OCI-LY7 (cell line): ENCODE measurements around the gene NIBAN1. TPM values are rescaled to one million over a fixed set of nuclear protein-coding genes. Genes with fewer than 3 reads are reported as not detected.

ENCODE experiments used
- BruUV-seq: library from RNA; stranded (reverse); fragments of 400-500 nt; replicated peaks from 2 replicates; lab custom pipeline; 2021; lab: Mats Ljungman, UMichigan
- CTCF ChIA-PET: fragments of 300-600 bp; sonication (Branson Sonifier 250); formaldehyde crosslinking; loops from one replicate; lab custom pipeline; 2022; ENCODE audit warnings: antibody characterized with exemption; ENCODE audit not compliant: unreplicated experiment; lab: Charles Lee
- POLR2A ChIA-PET: fragments of 300-600 bp; sonication (Branson Sonifier 250); formaldehyde crosslinking; loops from one replicate; lab custom pipeline; 2022; ENCODE audit warnings: antibody characterized with exemption; lab: Charles Lee
- DNase-seq: peaks from one replicate; pipeline ENCODE4 v3.0.0-alpha.2; 2015; ENCODE audit warnings: low spot score
- H2AFZ ChIP-seq: fragments of 200-600 bp; sonication (generic), shearing (Covaris generic); 2 replicates; pipeline ENCODE4 v1.6.1; 2014; ENCODE audit warnings: mild to moderate bottlenecking, antibody characterized with exemption, low read length, moderate library complexity
- H3K27ac ChIP-seq: fragments of 200-600 bp; sonication (generic); 2 replicates; pipeline ENCODE4 v1.5.1; 2014; ENCODE audit warnings: mixed run types, low read depth, mild to moderate bottlenecking, moderate library complexity, low read length, inconsistent platforms; ENCODE audit not compliant: poor library complexity, severe bottlenecking
- H3K36me3 ChIP-seq: fragments of 200-600 bp; sonication (generic); 2 replicates; pipeline ENCODE4 v1.6.1; 2014; ENCODE audit warnings: mild to moderate bottlenecking, antibody characterized with exemption, low read length, moderate library complexity, mixed read lengths; ENCODE audit not compliant: insufficient read depth
- H3K4me1 ChIP-seq: fragments of 200-600 bp; sonication (generic); 2 replicates; pipeline ENCODE4 v1.5.1; 2014; ENCODE audit warnings: mild to moderate bottlenecking, low read length; ENCODE audit not compliant: insufficient read depth, poor library complexity, severe bottlenecking
- H3K4me2 ChIP-seq: fragments of 200-600 bp; sonication (generic); 2 replicates; pipeline ENCODE4 v1.6.1; 2014; ENCODE audit warnings: mild to moderate bottlenecking, low read length
- H3K4me3 ChIP-seq: fragments of 200-600 bp; sonication (generic); 2 replicates; pipeline ENCODE4 v1.5.1; 2014; ENCODE audit warnings: mild to moderate bottlenecking, low read depth, low read length; ENCODE audit not compliant: poor library complexity, severe bottlenecking
- H3K79me2 ChIP-seq: fragments of 200-600 bp; sonication (generic); 2 replicates; pipeline ENCODE4 v1.6.1; 2016; ENCODE audit warnings: low read depth, mild to moderate bottlenecking, low read length, moderate library complexity, mixed read lengths; ENCODE audit not compliant: insufficient read depth
- H3K9me2 ChIP-seq: fragments of 200-600 bp; sonication (generic); 2 replicates; pipeline ENCODE4 v1.6.1; 2016; ENCODE audit warnings: mild to moderate bottlenecking, low read length, mixed read lengths; ENCODE audit not compliant: insufficient read depth
- H3K9me3 ChIP-seq: fragments of 200-600 bp; sonication (generic); 2 replicates; pipeline ENCODE4 v1.6.1; 2014; ENCODE audit warnings: mild to moderate bottlenecking, mixed run types, low read length, mixed read lengths
- H4K20me1 ChIP-seq: fragments of 200-600 bp; sonication (generic); 2 replicates; pipeline ENCODE4 v1.6.1; 2014; ENCODE audit warnings: mild to moderate bottlenecking, antibody characterized with exemption, low read length, moderate library complexity, mixed read lengths; ENCODE audit not compliant: insufficient read depth
- CTCF ChIP-seq: fragments of 200-600 bp; sonication (generic); conservative IDR thresholded peaks from 2 replicates; pipeline ENCODE4 v1.5.1; 2014; ENCODE audit warnings: mild to moderate bottlenecking, antibody characterized with exemption, low read length, moderate library complexity, mixed read lengths
- EZH2phosphoT487 ChIP-seq: fragments of 200-600 bp; sonication (generic); IDR thresholded peaks from 2 replicates; pipeline ENCODE4 v1.6.1; 2018; ENCODE audit warnings: low read depth, borderline replicate concordance, mild to moderate bottlenecking, mixed run types, antibody characterized with exemption, low read length, moderate library complexity, mixed read lengths
- intact Hi-C: fragments of 100-400 bp; cut with micrococcal nuclease; formaldehyde crosslinking; loops from one replicate; pipeline ENCODE4 v1.10.0; 2022; ENCODE audit not compliant: unreplicated experiment
- total RNA-seq, 2 experiments: library from RNA; depleted of rRNA in 1 of 2; stranded (reverse); fragments of >200 nt in 1 of 2; shearing (Covaris generic) in 1 of 2; gene quantifications; 2 replicates each; pipeline ENCODE4 v1.2.3, GENCODE V29; 2014 to 2022

NIBAN1 gene
- total RNA-seq, 2 experiments from 2014 or later: not detected

GRCh38 chr1:184933944-184934343 is 40.4 kb downstream of the NIBAN1 start:
- H2AFZ ChIP-seq: no peak overlapping the region
- no peaks in the 10 kb centered on the region for H4K20me1 ChIP-seq
- POLR2A ChIA-PET: interaction anchor here (0.6 kb wide), 1 partner anchor 25 kb away, joined by 3 read pairs; no protein-coding TSS in a partner anchor
- no peak for DNase-seq
- H3K36me3 ChIP-seq: no peaks in the 10 kb centered on the region
- H3K9me2 ChIP-seq: no peaks in the 10 kb centered on the region
- H3K9me3 ChIP-seq: no peaks in the 10 kb centered on the region
- H3K4me3 ChIP-seq: no peak overlapping the region
- intact Hi-C loops: no loop called here
- H3K27ac ChIP-seq: no peak overlapping the region
- TF ChIP-seq CTCF: no peak
- no peak for TF ChIP-seq EZH2phosphoT487
- no peak overlapping the region for H3K4me2 ChIP-seq
- no peaks in the 10 kb centered on the region for H3K4me1 ChIP-seq
- CTCF ChIA-PET: no interaction called here
- no TSS peak for BruUV-seq
- H3K79me2 ChIP-seq: no peaks in the 10 kb centered on the region

GRCh38 chr1:184932319-184932718 is 42.0 kb downstream of the NIBAN1 start:
- H3K4me3 ChIP-seq: no peak overlapping the region
- no TSS peak for BruUV-seq
- no peak overlapping the region for H2AFZ ChIP-seq
- TF ChIP-seq EZH2phosphoT487 (no peak), CTCF (no peak)
- no peak for DNase-seq
- H3K4me2 ChIP-seq: no peak overlapping the region
- ChIA-PET CTCF (no interaction called here), POLR2A (interaction anchor here (0.6 to 1.1 kb wide), 2 partner anchors 32 to 431 kb away, joined by 3 read pairs; no protein-coding TSS in a partner anchor)
- H3K4me1 ChIP-seq: no peaks in the 10 kb centered on the region
- no peaks in the 10 kb centered on the region for H3K79me2 ChIP-seq
- no peaks in the 10 kb centered on the region for H3K9me3 ChIP-seq
- H3K36me3 ChIP-seq: no peaks in the 10 kb centered on the region
- intact Hi-C loops: no loop called here
- H3K27ac ChIP-seq: no peak overlapping the region
- no peaks in the 10 kb centered on the region for H3K9me2 ChIP-seq
- H4K20me1 ChIP-seq: no peaks in the 10 kb centered on the region

GRCh38 chr1:184931566-184931965 is 42.7 kb downstream of the NIBAN1 start:
- ChIA-PET POLR2A (no interaction called here), CTCF (no interaction called here)
- Histone ChIP-seq H3K79me2 (no peaks in the 10 kb centered on the region), H3K4me1 (no peaks in the 10 kb centered on the region), H3K36me3 (no peaks in the 10 kb centered on the region), H3K4me3 (no peak overlapping the region), H4K20me1 (no peaks in the 10 kb centered on the region), H3K27ac (no peak overlapping the region), H3K9me2 (no peaks in the 10 kb centered on the region), H3K9me3 (no peaks in the 10 kb centered on the region), H3K4me2 (no peak overlapping the region), H2AFZ (no peak overlapping the region)
- intact Hi-C loops: no loop called here
- no TSS peak for BruUV-seq
- DNase-seq: no peak
- TF ChIP-seq CTCF: no peak
- no peak for TF ChIP-seq EZH2phosphoT487
